GM23338 (cell line): ENCODE data around the gene RPL29.

Experiments used
- CTCF ChIP-seq, 2 experiments: fragments of 200-600 bp in 1 of 2; sonication (generic) in 1 of 2; conservative IDR thresholded peaks; 2 replicates each; pipeline versions ENCODE4 v1.5.1 to v1.6.1; 2016 to 2017; ENCODE audit warnings: antibody characterized with exemption in 2 of 2, low read depth in 2 of 2, mild to moderate bottlenecking in 2 of 2, moderate library complexity in 1 of 2
- POLR2AphosphoS5 ChIP-seq: IDR thresholded peaks from 2 replicates; pipeline ENCODE4 v1.6.1; 2016; ENCODE audit warnings: antibody characterized with exemption, low read depth

GRCh38 chr3:52029053-52029452, 33.4 kb upstream of the RPL29 start:
- TF ChIP-seq POLR2AphosphoS5 (no peak), CTCF (conservative IDR thresholded peaks at IDR 0.05; ENCODE audit: low read depth in 2 of 2) (no peak)
